HEK293T (cell line): ENCODE measurements around the gene RIPOR1.

Experiments used
- BHLHE40 ChIP-seq: fragments of 450-650 bp; IDR thresholded peaks from 2 replicates; pipeline ENCODE4 v1.6.1; 2016; ENCODE audit warnings: mild to moderate bottlenecking, moderate library complexity, borderline replicate concordance
- FOXA1 ChIP-seq: fragments of 450-650 bp; IDR thresholded peaks from 2 replicates; pipeline ENCODE4 v1.6.1; 2016; ENCODE audit warnings: mild to moderate bottlenecking
- FOXK2 ChIP-seq: fragments of 450-650 bp; IDR thresholded peaks from 2 replicates; pipeline ENCODE4 v1.6.1; 2016; ENCODE audit warnings: mild to moderate bottlenecking
- HDGF ChIP-seq: fragments of 450-650 bp; IDR thresholded peaks from 2 replicates; pipeline ENCODE4 v1.6.1; 2017; ENCODE audit warnings: antibody characterized with exemption, borderline replicate concordance
- L3MBTL2 ChIP-seq: fragments of 450-650 bp; conservative IDR thresholded peaks from 2 replicates; pipeline ENCODE4 v1.6.1; 2016; ENCODE audit warnings: mild to moderate bottlenecking
- LEF1 ChIP-seq: fragments of 450-650 bp; IDR thresholded peaks from 2 replicates; pipeline ENCODE4 v1.6.1; 2017; ENCODE audit warnings: mild to moderate bottlenecking, borderline replicate concordance
- NFRKB ChIP-seq: fragments of 450-650 bp; IDR thresholded peaks from 2 replicates; pipeline ENCODE4 v1.6.1; 2016; ENCODE audit warnings: mild to moderate bottlenecking, moderate library complexity
- SP1 ChIP-seq: fragments of 450-650 bp; IDR thresholded peaks from 2 replicates; pipeline ENCODE4 v1.6.1; 2017
- SUZ12 ChIP-seq: fragments of 450-650 bp; IDR thresholded peaks from 2 replicates; pipeline ENCODE4 v1.6.1; 2016; ENCODE audit warnings: mild to moderate bottlenecking
- TARDBP ChIP-seq: fragments of 450-650 bp; IDR thresholded peaks from 2 replicates; pipeline ENCODE4 v1.6.1; 2016
- ZNF384 ChIP-seq: fragments of 450-650 bp; IDR thresholded peaks from 2 replicates; pipeline ENCODE4 v1.6.1; 2016
- TF ChIP-seq, protein P1 (sequence below): fragments of 450-650 bp; IDR thresholded peaks from 2 replicates; pipeline ENCODE4 v1.6.1; 2016

DNA sequence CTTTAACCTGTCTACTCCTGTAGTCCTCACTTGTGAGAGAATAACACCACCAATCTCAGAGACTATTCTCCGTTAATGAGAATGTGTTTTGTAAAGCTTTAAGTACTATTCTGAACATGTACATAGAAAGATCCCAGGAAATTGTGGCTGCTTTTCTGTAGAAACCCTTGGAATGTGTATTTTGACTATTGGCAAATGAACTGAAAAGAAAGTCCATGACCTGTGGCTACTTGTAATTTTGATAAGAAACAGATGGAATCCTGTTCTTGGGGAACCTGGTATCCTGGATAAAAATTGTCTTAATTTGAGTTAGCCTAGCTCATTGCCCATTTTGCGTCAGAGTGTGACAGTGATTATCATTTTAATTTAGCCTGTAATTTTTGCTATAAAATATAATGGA, 42.8 kb downstream of the RIPOR1 start:
- no peak for TF ChIP-seq LEF1
- TF ChIP-seq BHLHE40 = no peak
- TF ChIP-seq FOXA1 = no peak
- TF ChIP-seq FOXK2 = no peak
- no peak for TF ChIP-seq SP1
- no peak for TF ChIP-seq L3MBTL2
- TF ChIP-seq TARDBP = no peak
- TF ChIP-seq SUZ12 = no peak
- TF ChIP-seq NFRKB = no peak
- TF ChIP-seq, protein P1, sequence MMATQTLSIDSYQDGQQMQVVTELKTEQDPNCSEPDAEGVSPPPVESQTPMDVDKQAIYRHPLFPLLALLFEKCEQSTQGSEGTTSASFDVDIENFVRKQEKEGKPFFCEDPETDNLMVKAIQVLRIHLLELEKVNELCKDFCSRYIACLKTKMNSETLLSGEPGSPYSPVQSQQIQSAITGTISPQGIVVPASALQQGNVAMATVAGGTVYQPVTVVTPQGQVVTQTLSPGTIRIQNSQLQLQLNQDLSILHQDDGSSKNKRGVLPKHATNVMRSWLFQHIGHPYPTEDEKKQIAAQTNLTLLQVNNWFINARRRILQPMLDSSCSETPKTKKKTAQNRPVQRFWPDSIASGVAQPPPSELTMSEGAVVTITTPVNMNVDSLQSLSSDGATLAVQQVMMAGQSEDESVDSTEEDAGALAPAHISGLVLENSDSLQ = no peak
- TF ChIP-seq ZNF384 = no peak
- no peak for TF ChIP-seq HDGF
